ENCODE data around the gene SPACA7. TPM values are rescaled to one million over a fixed set of nuclear protein-coding genes. Genes with fewer than 3 reads are reported as not detected.

SPACA7 gene
- total and polyA plus RNA-seq, 2 of the 13 experiments (the other 11 are each of a cell fraction or from before 2014, with no cell fraction given) = not detected

GRCh38 chr13:112331675-112332074 lies 44.5 kb upstream of the SPACA7 start (continued):
- TF ChIP-seq ADNP (CRISPR knock-in tag; IDR thresholded peaks at IDR 0.05) (no peak), ZNF841 (CRISPR knock-in tag; IDR thresholded peaks at IDR 0.05; ENCODE audit: borderline replicate concordance) (no peak), TBL1XR1 (IDR thresholded peaks at IDR 0.05; ENCODE audit: borderline replicate concordance, low read length, partially characterized antibody) (no peak), TSC22D2 (CRISPR knock-in tag; IDR thresholded peaks at IDR 0.05; ENCODE audit: borderline replicate concordance) (no peak), ZMYM3 (CRISPR knock-in tag; IDR thresholded peaks at IDR 0.05) (no peak), ZFP37 (CRISPR knock-in tag; IDR thresholded peaks at IDR 0.05; ENCODE audit: borderline replicate concordance) (no peak), ZNF101 (CRISPR knock-in tag; IDR thresholded peaks at IDR 0.05; ENCODE audit: borderline replicate concordance, low read depth) (no peak), SP1 (IDR thresholded peaks at IDR 0.05) (no peak), SP1 (CRISPR knock-in tag; IDR thresholded peaks at IDR 0.05) (no peak), SNAPC2 (CRISPR knock-in tag; IDR thresholded peaks at IDR 0.05) (no peak)

- Histone ChIP-seq H3K4me2 (ENCODE audit: low read depth, low read length) (no peak overlapping the region), H3K79me2 (ENCODE audit: insufficient read depth, low read length) (no peaks in the 10 kb centered on the region), H3K27me3 (ENCODE audit: control insufficient read depth in 1 of 2, insufficient read depth in 2 of 2, low read length in 2 of 2) (peaks cover 2 to 46% of the 10 kb centered on the region in 2 experiments; a peak in 3 of 5 replicates), H3K9ac (ENCODE audit: insufficient read depth, low read depth, low read length) (no peak overlapping the region), H3K36me3 (replicated peaks in 1 of 2; ENCODE audit: control insufficient read depth in 1 of 2, insufficient read depth in 2 of 2, low read length in 2 of 2) (no peaks in the 10 kb centered on the region), H3K9me3 (ENCODE audit: low read length) (no peaks in the 10 kb centered on the region), H4K20me1 (ENCODE audit: insufficient read depth, low read length) (no peaks in the 10 kb centered on the region), H3K4me3 (replicated peaks in 1 of 3; ENCODE audit: insufficient read depth in 1 of 3, low read depth in 2 of 3, low read length in 3 of 3) (no peak overlapping the region), H3K27ac (ENCODE audit: extremely low read length, insufficient read depth, low read length) (no peak overlapping the region), H2AFZ (ENCODE audit: low read length) (no peak overlapping the region), H3K4me1 (ENCODE audit: insufficient read depth, low read length) (no peaks in the 10 kb centered on the region)
- no TSS peak for BruUV-seq (replicated peaks)
- in situ Hi-C loops (cut with HindIII; ENCODE audit: extremely low pct_ligation_motif_present, low pct_unique_long_range_greater_than_20kb) = no loop called here
- ATAC-seq (no peak), DNase-seq (ENCODE audit: low spot score) (no peak), FAIRE-seq (no peak)
- CTCF ChIA-PET (ENCODE audit: low intra/inter-chr PET ratio, low total read pairs) = no interaction called here
- 62% methylated on average over 4 of the region's 10 CpGs for WGBS (ENCODE audit: low lambda C conversion rate)
- intact Hi-C loops (cut with micrococcal nuclease; ENCODE audit: unreplicated experiment) = no loop called here
- POLR2A ChIA-PET = no interaction called here
- no peak for TF ChIP-seq ZNF577 (CRISPR knock-in tag; IDR thresholded peaks at IDR 0.05; ENCODE audit: borderline replicate concordance, low read depth)
- TF ChIP-seq TEAD3 (CRISPR knock-in tag; optimal IDR thresholded peaks at IDR 0.05; ENCODE audit: borderline replicate concordance) = no peak
- TF ChIP-seq ZNF251 (CRISPR knock-in tag; IDR thresholded peaks at IDR 0.05) = no peak
- no peak for TF ChIP-seq ATF6 (CRISPR knock-in tag; conservative IDR thresholded peaks at IDR 0.05)
- TF ChIP-seq RNF2 (conservative IDR thresholded peaks at IDR 0.05; ENCODE audit: low read depth) = no peak
Measured at GRCh38 chr13:112332727-112333126, 43.4 kb upstream of the SPACA7 start.

Measured in HepG2 (cell line).